ENCODE results near the gene NEDD4L.

DNA sequence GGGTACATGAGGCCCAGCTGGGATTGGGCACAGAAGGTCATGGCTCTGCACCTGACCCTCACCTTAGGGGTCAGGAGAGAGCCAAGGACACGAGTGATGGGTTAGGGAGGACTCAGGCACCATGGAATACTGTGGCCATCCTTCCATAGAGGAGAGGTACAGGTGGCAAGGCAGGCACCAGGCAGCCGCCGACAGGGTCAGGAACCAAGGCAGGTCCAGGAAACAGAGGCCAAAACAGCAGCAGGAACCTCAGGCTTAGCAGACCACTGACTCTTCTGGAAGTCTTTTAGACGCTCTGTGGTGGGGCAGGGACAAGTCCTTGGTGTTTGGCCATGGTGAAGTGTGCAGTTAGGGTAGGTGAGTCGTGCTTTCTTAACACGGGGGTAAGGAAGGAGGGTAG, 128.0 kb downstream of the NEDD4L start:
- TF ChIP-seq, protein P1, sequence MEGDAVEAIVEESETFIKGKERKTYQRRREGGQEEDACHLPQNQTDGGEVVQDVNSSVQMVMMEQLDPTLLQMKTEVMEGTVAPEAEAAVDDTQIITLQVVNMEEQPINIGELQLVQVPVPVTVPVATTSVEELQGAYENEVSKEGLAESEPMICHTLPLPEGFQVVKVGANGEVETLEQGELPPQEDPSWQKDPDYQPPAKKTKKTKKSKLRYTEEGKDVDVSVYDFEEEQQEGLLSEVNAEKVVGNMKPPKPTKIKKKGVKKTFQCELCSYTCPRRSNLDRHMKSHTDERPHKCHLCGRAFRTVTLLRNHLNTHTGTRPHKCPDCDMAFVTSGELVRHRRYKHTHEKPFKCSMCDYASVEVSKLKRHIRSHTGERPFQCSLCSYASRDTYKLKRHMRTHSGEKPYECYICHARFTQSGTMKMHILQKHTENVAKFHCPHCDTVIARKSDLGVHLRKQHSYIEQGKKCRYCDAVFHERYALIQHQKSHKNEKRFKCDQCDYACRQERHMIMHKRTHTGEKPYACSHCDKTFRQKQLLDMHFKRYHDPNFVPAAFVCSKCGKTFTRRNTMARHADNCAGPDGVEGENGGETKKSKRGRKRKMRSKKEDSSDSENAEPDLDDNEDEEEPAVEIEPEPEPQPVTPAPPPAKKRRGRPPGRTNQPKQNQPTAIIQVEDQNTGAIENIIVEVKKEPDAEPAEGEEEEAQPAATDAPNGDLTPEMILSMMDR (IDR thresholded peaks at IDR 0.05) = no peak
- TF ChIP-seq, protein P2, sequence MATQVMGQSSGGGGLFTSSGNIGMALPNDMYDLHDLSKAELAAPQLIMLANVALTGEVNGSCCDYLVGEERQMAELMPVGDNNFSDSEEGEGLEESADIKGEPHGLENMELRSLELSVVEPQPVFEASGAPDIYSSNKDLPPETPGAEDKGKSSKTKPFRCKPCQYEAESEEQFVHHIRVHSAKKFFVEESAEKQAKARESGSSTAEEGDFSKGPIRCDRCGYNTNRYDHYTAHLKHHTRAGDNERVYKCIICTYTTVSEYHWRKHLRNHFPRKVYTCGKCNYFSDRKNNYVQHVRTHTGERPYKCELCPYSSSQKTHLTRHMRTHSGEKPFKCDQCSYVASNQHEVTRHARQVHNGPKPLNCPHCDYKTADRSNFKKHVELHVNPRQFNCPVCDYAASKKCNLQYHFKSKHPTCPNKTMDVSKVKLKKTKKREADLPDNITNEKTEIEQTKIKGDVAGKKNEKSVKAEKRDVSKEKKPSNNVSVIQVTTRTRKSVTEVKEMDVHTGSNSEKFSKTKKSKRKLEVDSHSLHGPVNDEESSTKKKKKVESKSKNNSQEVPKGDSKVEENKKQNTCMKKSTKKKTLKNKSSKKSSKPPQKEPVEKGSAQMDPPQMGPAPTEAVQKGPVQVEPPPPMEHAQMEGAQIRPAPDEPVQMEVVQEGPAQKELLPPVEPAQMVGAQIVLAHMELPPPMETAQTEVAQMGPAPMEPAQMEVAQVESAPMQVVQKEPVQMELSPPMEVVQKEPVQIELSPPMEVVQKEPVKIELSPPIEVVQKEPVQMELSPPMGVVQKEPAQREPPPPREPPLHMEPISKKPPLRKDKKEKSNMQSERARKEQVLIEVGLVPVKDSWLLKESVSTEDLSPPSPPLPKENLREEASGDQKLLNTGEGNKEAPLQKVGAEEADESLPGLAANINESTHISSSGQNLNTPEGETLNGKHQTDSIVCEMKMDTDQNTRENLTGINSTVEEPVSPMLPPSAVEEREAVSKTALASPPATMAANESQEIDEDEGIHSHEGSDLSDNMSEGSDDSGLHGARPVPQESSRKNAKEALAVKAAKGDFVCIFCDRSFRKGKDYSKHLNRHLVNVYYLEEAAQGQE (IDR thresholded peaks at IDR 0.05; ENCODE audit: insufficient read depth in 1 of 2, low read depth in 2 of 2, low read length in 1 of 2) = no peak
